BE2C (cell line): ENCODE measurements around the gene CCDC187.

Source experiments
- DNase-seq: peaks from one replicate; pipeline ENCODE4 v3.0.0-alpha.2; 2020
- H3K27me3 ChIP-seq: fragments of 250-450 bp; sonication (Bioruptor Pico); 2 replicates; pipeline ENCODE4 v1.5.1; 2020; ENCODE audit warnings: mild to moderate bottlenecking
- H3K36me3 ChIP-seq: fragments of 250-450 bp; sonication (Bioruptor Pico); 2 replicates; pipeline ENCODE4 v1.5.1; 2020; ENCODE audit warnings: mild to moderate bottlenecking
- H3K4me1 ChIP-seq: fragments of 250-450 bp; sonication (Bioruptor Pico); 2 replicates; pipeline ENCODE4 v1.5.1; 2020
- H3K4me3 ChIP-seq: 2 replicates; pipeline ENCODE4 v1.5.1; 2011; ENCODE audit warnings: low read depth, low read length
- H3K9me3 ChIP-seq: fragments of 250-450 bp; sonication (Bioruptor Pico); 2 replicates; pipeline ENCODE4 v1.5.1; 2020
- TF ChIP-seq, protein P1 (sequence below): IDR thresholded peaks from 2 replicates; pipeline ENCODE4 v1.5.1; 2012; ENCODE audit warnings: mild to moderate bottlenecking, low read depth, low read length

Gene CCDC187

DNA sequence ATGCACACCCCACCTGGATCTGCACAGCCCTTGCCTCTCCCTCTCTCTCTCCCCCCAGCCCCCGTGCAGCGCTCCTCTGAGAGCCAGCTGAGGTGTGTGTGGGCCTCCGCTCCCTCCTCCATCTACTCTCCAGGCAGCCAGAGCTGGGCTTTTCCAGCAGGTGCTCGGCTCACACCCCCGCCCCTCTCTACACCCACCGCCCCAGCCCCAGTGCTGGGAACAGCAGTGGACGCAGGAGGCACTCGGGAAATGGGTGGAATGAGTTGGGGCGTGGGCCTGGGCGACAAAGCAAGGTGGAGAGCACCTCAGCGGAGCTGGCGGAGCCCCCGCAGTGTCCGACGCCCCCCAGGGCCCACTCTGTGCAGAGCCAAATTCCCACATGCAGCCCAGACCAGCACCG, 85.6 kb downstream of the CCDC187 start:
- peaks cover 72% of the 10 kb centered on the region for H3K36me3 ChIP-seq
- TF ChIP-seq, protein P1, sequence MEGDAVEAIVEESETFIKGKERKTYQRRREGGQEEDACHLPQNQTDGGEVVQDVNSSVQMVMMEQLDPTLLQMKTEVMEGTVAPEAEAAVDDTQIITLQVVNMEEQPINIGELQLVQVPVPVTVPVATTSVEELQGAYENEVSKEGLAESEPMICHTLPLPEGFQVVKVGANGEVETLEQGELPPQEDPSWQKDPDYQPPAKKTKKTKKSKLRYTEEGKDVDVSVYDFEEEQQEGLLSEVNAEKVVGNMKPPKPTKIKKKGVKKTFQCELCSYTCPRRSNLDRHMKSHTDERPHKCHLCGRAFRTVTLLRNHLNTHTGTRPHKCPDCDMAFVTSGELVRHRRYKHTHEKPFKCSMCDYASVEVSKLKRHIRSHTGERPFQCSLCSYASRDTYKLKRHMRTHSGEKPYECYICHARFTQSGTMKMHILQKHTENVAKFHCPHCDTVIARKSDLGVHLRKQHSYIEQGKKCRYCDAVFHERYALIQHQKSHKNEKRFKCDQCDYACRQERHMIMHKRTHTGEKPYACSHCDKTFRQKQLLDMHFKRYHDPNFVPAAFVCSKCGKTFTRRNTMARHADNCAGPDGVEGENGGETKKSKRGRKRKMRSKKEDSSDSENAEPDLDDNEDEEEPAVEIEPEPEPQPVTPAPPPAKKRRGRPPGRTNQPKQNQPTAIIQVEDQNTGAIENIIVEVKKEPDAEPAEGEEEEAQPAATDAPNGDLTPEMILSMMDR, result no peak
- peaks cover 5% of the 10 kb centered on the region for H3K4me1 ChIP-seq
- H3K4me3 ChIP-seq, result no peak overlapping the region
- no peak for DNase-seq
- no peaks in the 10 kb centered on the region for H3K9me3 ChIP-seq
- no peaks in the 10 kb centered on the region for H3K27me3 ChIP-seq

DNA sequence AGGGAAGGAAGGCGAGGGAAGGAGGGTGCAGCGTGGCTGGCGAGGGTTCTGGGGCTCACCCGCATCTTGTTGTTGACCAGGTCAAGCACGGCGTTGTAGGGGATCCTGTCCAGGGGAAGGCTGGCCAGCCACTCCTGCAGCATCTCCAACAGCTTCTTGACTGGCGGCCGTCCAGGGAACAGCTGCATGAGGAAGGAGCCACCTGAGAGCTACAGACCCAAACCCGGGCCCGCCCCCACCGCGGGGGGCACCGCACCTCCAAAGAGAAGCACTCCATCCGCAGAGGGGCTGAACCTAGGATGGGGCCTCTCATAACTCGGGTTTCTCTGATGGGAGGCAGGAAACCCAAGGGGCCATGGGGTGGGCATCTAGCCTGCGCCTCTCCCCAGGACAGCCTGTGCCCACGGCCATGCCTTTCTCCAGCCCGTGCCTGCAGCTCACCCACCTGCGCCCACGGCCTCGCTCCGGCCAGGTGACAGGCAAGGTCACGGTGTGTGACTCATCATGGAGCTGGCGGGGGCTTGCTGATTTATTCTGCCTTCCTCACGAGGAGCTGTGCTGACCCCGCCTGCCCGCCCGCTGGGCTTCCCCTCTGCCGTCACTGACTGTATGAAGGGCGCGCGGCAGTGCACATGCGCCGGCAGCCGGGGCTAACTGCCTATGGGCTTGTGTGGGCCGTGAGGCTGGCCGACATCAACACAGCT, 87.2 kb downstream of the CCDC187 start:
- DNase-seq, result no peak
- Histone ChIP-seq H3K9me3 (no peaks in the 10 kb centered on the region), H3K4me3 (no peak overlapping the region), H3K36me3 (peaks cover 71% of the 10 kb centered on the region), H3K27me3 (no peaks in the 10 kb centered on the region), H3K4me1 (peaks cover 5% of the 10 kb centered on the region)
- TF ChIP-seq, protein P1, result no peak

DNA sequence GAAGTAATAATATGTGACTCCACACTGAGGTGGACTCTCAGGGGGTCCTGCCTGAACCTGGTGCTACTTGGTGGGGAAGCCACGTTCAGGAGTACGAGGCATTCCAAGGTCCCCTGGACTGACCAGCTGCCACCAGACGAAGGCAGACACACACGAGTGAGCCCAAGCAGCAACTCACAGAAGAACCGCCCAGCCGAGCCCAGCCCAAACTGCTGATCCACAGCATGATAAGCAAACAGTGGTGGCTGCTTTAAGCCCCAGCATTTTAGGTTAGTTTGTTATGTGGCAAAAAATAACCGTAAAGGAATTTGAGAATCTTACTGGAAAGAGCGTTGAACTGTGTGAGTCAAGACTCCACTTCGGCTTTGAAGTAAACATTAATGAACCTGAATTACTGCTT, 90.2 kb downstream of the CCDC187 start:
- Histone ChIP-seq H3K4me3 (no peak overlapping the region), H3K4me1 (peaks cover 5% of the 10 kb centered on the region), H3K36me3 (peaks cover 78% of the 10 kb centered on the region), H3K9me3 (no peaks in the 10 kb centered on the region), H3K27me3 (no peaks in the 10 kb centered on the region)
- TF ChIP-seq, protein P1, result no peak
- DNase-seq, result no peak

DNA sequence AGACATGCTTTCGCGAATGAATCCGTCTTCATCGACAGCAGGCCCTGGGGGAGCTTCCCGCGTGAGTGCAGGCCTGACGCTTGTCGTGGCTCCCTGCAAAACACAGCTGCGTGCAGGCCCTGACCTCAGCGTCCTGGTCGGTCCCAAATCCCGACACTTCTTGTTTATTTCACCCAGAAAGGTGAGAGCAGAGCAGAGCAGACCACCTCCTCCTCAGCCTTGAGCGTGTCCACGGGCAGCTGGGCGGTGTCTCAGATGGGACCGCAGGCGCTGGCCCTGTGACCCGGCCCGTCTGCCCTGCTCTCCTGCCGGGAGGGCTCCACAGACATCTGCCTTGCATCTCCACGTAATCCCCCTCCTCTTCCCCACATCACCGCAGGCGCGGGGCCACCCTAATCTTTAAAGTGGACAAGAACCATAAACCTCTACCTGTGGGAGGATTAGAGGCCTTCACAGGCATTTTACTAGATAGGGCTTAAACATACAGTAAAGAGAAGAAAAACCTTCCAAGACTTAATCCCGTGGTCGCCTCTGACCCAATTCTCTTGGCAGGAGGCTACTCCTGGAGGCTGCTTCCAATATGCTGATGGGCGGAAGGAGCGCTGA, 91.4 kb downstream of the CCDC187 start:
- Histone ChIP-seq H3K9me3 (no peaks in the 10 kb centered on the region), H3K4me1 (peaks cover 5% of the 10 kb centered on the region), H3K27me3 (no peaks in the 10 kb centered on the region), H3K36me3 (peaks cover 83% of the 10 kb centered on the region), H3K4me3 (no peak overlapping the region)
- DNase-seq, result no peak
- TF ChIP-seq, protein P1, result no peak

DNA sequence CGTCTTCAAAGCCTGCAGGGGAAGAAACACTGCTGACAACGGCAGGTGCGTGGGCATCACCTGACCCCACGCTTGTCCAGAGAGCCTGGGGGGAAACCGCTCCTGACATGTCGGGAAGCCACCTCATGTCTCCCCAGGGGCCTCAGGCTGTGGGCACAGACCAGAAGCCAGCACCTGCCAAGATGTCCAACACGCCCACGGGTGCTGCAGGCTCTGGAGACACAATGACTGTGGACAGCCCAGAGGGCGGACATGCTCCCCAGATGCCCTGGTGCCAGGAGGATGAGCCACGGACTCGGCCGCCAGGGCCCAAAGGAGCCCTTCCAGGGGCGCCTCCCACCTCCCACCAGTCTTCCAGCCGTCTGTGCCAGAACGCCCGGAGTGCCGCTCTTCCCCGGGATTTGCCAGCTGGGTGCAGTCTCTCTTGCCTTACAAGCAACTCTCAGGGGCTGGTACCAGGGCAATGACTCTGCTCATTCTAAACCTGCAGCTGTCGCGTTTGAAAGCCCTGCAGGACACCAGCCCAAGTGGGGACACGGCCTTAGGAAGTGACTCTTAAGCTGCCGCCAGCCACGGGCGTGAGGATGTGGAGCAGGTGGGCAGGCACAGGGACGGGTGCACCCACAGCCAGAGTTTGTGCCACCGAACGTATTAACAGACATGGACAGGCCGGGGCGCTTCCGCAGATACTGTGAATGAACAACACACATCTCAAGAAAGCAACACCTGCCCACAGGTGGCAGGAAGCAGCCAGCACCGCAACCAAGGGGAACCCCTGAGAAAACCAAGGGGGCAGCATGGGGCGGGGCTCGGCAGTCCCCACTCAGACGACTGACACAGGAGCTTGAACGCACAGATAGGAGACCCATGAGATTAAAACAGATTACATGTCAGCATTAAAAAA, 92.2 kb downstream of the CCDC187 start:
- peaks cover 81% of the 10 kb centered on the region for H3K36me3 ChIP-seq
- H3K27me3 ChIP-seq, result no peaks in the 10 kb centered on the region
- H3K4me3 ChIP-seq, result no peak overlapping the region
- TF ChIP-seq, protein P1, result no peak
- no peak for DNase-seq
- H3K4me1 ChIP-seq, result peaks cover 10% of the 10 kb centered on the region
- H3K9me3 ChIP-seq, result no peaks in the 10 kb centered on the region
